ENCODE results near the gene SPATA24.

SPATA24 gene

GRCh38 chr5:139377226-139377625 lies 26.7 kb downstream of the SPATA24 start:
- no peak for DNase-seq
- Histone ChIP-seq H2AFZ (ENCODE audit: low read length) (no peak overlapping the region), H3K4me2 (ENCODE audit: low read depth, low read length) (no peak overlapping the region), H3K4me3 (ENCODE audit: low read length) (no peak overlapping the region), H3K36me3 (replicated peaks; ENCODE audit: insufficient read depth, low read length) (no peaks in the 10 kb centered on the region), H3K9ac (ENCODE audit: low read length) (no peak overlapping the region), H3K4me1 (ENCODE audit: low read length) (no peaks in the 10 kb centered on the region), H3K9me3 (replicated peaks; ENCODE audit: insufficient read depth, low read length) (no peaks in the 10 kb centered on the region), H4K20me1 (ENCODE audit: insufficient read depth, low read length) (no peaks in the 10 kb centered on the region), H3K79me2 (ENCODE audit: low read length) (no peaks in the 10 kb centered on the region), H3K27me3 (replicated peaks; ENCODE audit: insufficient read depth, low read length) (no peaks in the 10 kb centered on the region), H3F3A (ENCODE audit: insufficient read depth, low read length) (no peaks in the 10 kb centered on the region), H3K9me2 (replicated peaks; ENCODE audit: insufficient read depth, low read length) (no peaks in the 10 kb centered on the region), H3K27ac (ENCODE audit: low read length) (no peak overlapping the region)
- TF ChIP-seq EZH2 (optimal IDR thresholded peaks at IDR 0.05; ENCODE audit: low read depth, low read length) (no peak), CTCF (IDR thresholded peaks at IDR 0.05; ENCODE audit: low read length) (no peak)

GRCh38 chr5:139376364-139376763 lies 27.5 kb downstream of the SPATA24 start:
- no peak overlapping the region for H2AFZ ChIP-seq (ENCODE audit: low read length)
- no peak overlapping the region for H3K4me2 ChIP-seq (ENCODE audit: low read depth, low read length)
- DNase-seq: no peak
- no peaks in the 10 kb centered on the region for H3K36me3 ChIP-seq (replicated peaks; ENCODE audit: insufficient read depth, low read length)
- no peaks in the 10 kb centered on the region for H3K27me3 ChIP-seq (replicated peaks; ENCODE audit: insufficient read depth, low read length)
- no peaks in the 10 kb centered on the region for H3K9me3 ChIP-seq (replicated peaks; ENCODE audit: insufficient read depth, low read length)
- no peak overlapping the region for H3K4me3 ChIP-seq (ENCODE audit: low read length)
- H3K4me1 ChIP-seq (ENCODE audit: low read length): no peaks in the 10 kb centered on the region
- no peak for TF ChIP-seq CTCF (IDR thresholded peaks at IDR 0.05; ENCODE audit: low read length)
- TF ChIP-seq EZH2 (optimal IDR thresholded peaks at IDR 0.05; ENCODE audit: low read depth, low read length): no peak
- TF ChIP-seq EZH2phosphoT487 (IDR thresholded peaks at IDR 0.05; ENCODE audit: low read length): no peak
- H3K27ac ChIP-seq (ENCODE audit: low read length): no peak overlapping the region
- H3K9me2 ChIP-seq (replicated peaks; ENCODE audit: insufficient read depth, low read length): no peaks in the 10 kb centered on the region
- no peaks in the 10 kb centered on the region for H4K20me1 ChIP-seq (ENCODE audit: insufficient read depth, low read length)
- H3K9ac ChIP-seq (ENCODE audit: low read length): no peak overlapping the region
- no peaks in the 10 kb centered on the region for H3F3A ChIP-seq (ENCODE audit: insufficient read depth, low read length)
- H3K79me2 ChIP-seq (ENCODE audit: low read length): no peaks in the 10 kb centered on the region

GRCh38 chr5:139374909-139375308 lies 29.0 kb downstream of the SPATA24 start:
- no peak for DNase-seq
- H3K27ac ChIP-seq (ENCODE audit: low read length): no peak overlapping the region
- H3K9ac ChIP-seq (ENCODE audit: low read length): no peak overlapping the region
- H3K9me3 ChIP-seq (replicated peaks; ENCODE audit: insufficient read depth, low read length): no peaks in the 10 kb centered on the region
- no peaks in the 10 kb centered on the region for H4K20me1 ChIP-seq (ENCODE audit: insufficient read depth, low read length)
- H3K79me2 ChIP-seq (ENCODE audit: low read length): no peaks in the 10 kb centered on the region
- H3K9me2 ChIP-seq (replicated peaks; ENCODE audit: insufficient read depth, low read length): no peaks in the 10 kb centered on the region
- no peaks in the 10 kb centered on the region for H3K36me3 ChIP-seq (replicated peaks; ENCODE audit: insufficient read depth, low read length)
- no peaks in the 10 kb centered on the region for H3F3A ChIP-seq (ENCODE audit: insufficient read depth, low read length)
- H3K4me3 ChIP-seq (ENCODE audit: low read length): no peak overlapping the region
- no peaks in the 10 kb centered on the region for H3K4me1 ChIP-seq (ENCODE audit: low read length)
- no peaks in the 10 kb centered on the region for H3K27me3 ChIP-seq (replicated peaks; ENCODE audit: insufficient read depth, low read length)
- no peak overlapping the region for H3K4me2 ChIP-seq (ENCODE audit: low read depth, low read length)
- no peak for TF ChIP-seq CTCF (IDR thresholded peaks at IDR 0.05; ENCODE audit: low read length)
- TF ChIP-seq EZH2 (optimal IDR thresholded peaks at IDR 0.05; ENCODE audit: low read depth, low read length): no peak
- no peak for TF ChIP-seq EZH2phosphoT487 (IDR thresholded peaks at IDR 0.05; ENCODE audit: low read length)
- H2AFZ ChIP-seq (ENCODE audit: low read length): no peak overlapping the region

Data from MM.1S (cell line).